SK-N-SH treated with all-trans-retinoic acid at 6 μM for 48 hours (cell line): ENCODE data around the gene UBASH3B.

Experiments
- ATAC-seq: fragments of 200-7000 bp; cut with Tn5 transposase; 3 replicates; pipeline ENCODE4 v1.9.1; 2020; ENCODE audit warnings: mild to moderate bottlenecking, moderate library complexity
- CSDC2 ChIP-seq: fragments of 250-450 bp; sonication (Bioruptor Pico); IDR thresholded peaks from 2 replicates; pipeline ENCODE4 v1.5.0; 2020; ENCODE audit warnings: mild to moderate bottlenecking, moderate library complexity
- ESRRG ChIP-seq: fragments of 250-450 bp; sonication (Bioruptor Pico); IDR thresholded peaks from 2 replicates; pipeline ENCODE4 v1.6.1; 2021; ENCODE audit warnings: mild to moderate bottlenecking
- GLIS3 ChIP-seq: fragments of 250-450 bp; sonication (Bioruptor Pico); IDR thresholded peaks from 2 replicates; pipeline ENCODE4 v1.5.0; 2020; ENCODE audit warnings: mild to moderate bottlenecking, moderate library complexity
- ISL1 ChIP-seq: fragments of 250-450 bp; sonication (Bioruptor Pico); IDR thresholded peaks from 2 replicates; pipeline ENCODE4 v2.1.2; 2022; ENCODE audit warnings: mild to moderate bottlenecking, moderate library complexity
- OSR1 ChIP-seq: fragments of 250-450 bp; sonication (Bioruptor Pico); IDR thresholded peaks from 2 replicates; pipeline ENCODE4 v1.8.0; 2022; ENCODE audit warnings: moderate library complexity, mild to moderate bottlenecking, inconsistent platforms
- PPARA ChIP-seq: fragments of 250-450 bp; sonication (Bioruptor Pico); IDR thresholded peaks from 2 replicates; pipeline ENCODE4 v1.5.0; 2020; ENCODE audit warnings: mild to moderate bottlenecking, borderline replicate concordance
- RARB ChIP-seq: fragments of 250-450 bp; sonication (Bioruptor Pico); IDR thresholded peaks from 2 replicates; pipeline ENCODE4 v1.8.0; 2021; ENCODE audit warnings: mild to moderate bottlenecking, moderate library complexity
- SNAI2 ChIP-seq: fragments of 250-450 bp; sonication (Bioruptor Pico); IDR thresholded peaks from 2 replicates; pipeline ENCODE4 v1.5.0; 2020; ENCODE audit warnings: mild to moderate bottlenecking, moderate library complexity
- TCF4 ChIP-seq: fragments of 250-450 bp; sonication (Bioruptor Pico); IDR thresholded peaks from 2 replicates; pipeline ENCODE4 v1.8.0; 2021; ENCODE audit warnings: mild to moderate bottlenecking, moderate library complexity, borderline replicate concordance
- TOX ChIP-seq: fragments of 250-450 bp; sonication (Bioruptor Pico); IDR thresholded peaks from 2 replicates; pipeline ENCODE4 v1.8.0; 2021; ENCODE audit warnings: mild to moderate bottlenecking, moderate library complexity, borderline replicate concordance
- ZC3H10 ChIP-seq: fragments of 250-450 bp; sonication (Bioruptor Pico); IDR thresholded peaks from 2 replicates; pipeline ENCODE4 v1.5.1; 2021; ENCODE audit warnings: mild to moderate bottlenecking, moderate library complexity
- ZFP3 ChIP-seq: fragments of 250-450 bp; sonication (Bioruptor Pico); IDR thresholded peaks from 2 replicates; pipeline ENCODE4 v1.5.0; 2020; ENCODE audit warnings: mild to moderate bottlenecking, moderate library complexity
- ZFP30 ChIP-seq: fragments of 450-650 bp; formaldehyde crosslinking; IDR thresholded peaks from 2 replicates; pipeline ENCODE4 v1.5.0; 2022; ENCODE audit warnings: mild to moderate bottlenecking, moderate library complexity
- ZNF565 ChIP-seq: fragments of 450-650 bp; formaldehyde crosslinking; conservative IDR thresholded peaks from 2 replicates; pipeline ENCODE4 v1.5.0; 2020; ENCODE audit warnings: low read depth, mild to moderate bottlenecking, moderate library complexity
- ZNF70 ChIP-seq: fragments of 450-650 bp; formaldehyde crosslinking; IDR thresholded peaks from 2 replicates; pipeline ENCODE4 v1.5.0; 2020; ENCODE audit warnings: mild to moderate bottlenecking, moderate library complexity
- ZNF8 ChIP-seq: fragments of 450-650 bp; formaldehyde crosslinking; IDR thresholded peaks from 2 replicates; pipeline ENCODE4 v1.5.0; 2020; ENCODE audit warnings: mild to moderate bottlenecking, moderate library complexity
- TF ChIP-seq, protein P1 (sequence below): fragments of 250-450 bp; sonication (Bioruptor Pico); IDR thresholded peaks from 2 replicates; pipeline ENCODE4 v1.5.1; 2021; ENCODE audit warnings: mild to moderate bottlenecking, moderate library complexity
- TF ChIP-seq, protein P2 (sequence below): fragments of 250-450 bp; sonication (Bioruptor Pico); IDR thresholded peaks from 2 replicates; pipeline ENCODE4 v1.5.0; 2020; ENCODE audit warnings: mild to moderate bottlenecking, moderate library complexity
- TF ChIP-seq, protein P3 (sequence below): fragments of 250-450 bp; sonication (Bioruptor Pico); IDR thresholded peaks from 2 replicates; pipeline ENCODE4 v1.5.1; 2020; ENCODE audit warnings: low read depth, mild to moderate bottlenecking, moderate library complexity
- TF ChIP-seq, protein P4 (sequence below): fragments of 250-450 bp; sonication (Bioruptor Pico); IDR thresholded peaks from 2 replicates; pipeline ENCODE4 v1.8.0; 2021; ENCODE audit warnings: low read depth, mild to moderate bottlenecking, moderate library complexity, borderline replicate concordance
- TF ChIP-seq, protein P5 (sequence below): fragments of 250-450 bp; sonication (Bioruptor Pico); IDR thresholded peaks from 2 replicates; pipeline ENCODE4 v1.8.0; 2020; ENCODE audit warnings: mild to moderate bottlenecking, moderate library complexity, borderline replicate concordance

Gene UBASH3B

DNA sequence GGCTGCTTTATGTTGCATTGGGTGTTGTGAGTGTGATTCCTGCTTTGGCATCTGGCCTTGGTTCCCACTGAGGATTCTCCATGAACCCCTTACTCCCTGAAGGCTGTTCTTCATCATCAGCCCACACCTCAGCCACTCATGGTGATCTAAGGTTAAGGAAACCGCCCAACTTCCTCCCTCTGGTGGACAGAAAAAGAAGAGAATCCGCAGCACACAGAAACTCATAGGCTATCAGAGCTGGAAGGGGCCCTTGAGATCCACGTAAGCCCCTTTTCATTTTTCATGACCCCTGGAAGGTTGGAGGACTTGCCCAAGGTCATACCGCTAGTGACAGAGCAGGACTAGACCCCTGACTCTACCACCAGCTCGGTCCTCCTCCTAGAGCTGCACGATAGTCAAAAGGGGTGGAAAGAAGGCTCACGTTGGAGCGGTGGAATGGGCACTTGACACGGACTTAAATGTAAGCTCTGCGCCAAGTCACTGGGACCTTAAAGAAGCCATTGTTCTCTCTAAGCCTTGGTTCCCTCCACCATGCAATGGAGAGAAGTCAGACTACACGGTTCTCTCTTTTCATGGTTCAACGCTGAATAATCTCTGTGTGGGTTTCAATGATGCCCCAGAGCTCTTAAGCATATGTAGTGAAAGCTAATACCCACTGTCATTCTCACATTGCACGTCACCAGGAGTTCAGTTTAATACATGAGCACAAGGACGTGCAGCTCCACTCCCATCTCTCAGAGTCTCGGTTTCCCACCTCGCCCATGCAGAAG is 99.2 kb downstream of the UBASH3B start:
- no peak for TF ChIP-seq CSDC2 (CRISPR knock-in tag)
- TF ChIP-seq ZFP30 (CRISPR knock-in tag), result no peak
- no peak for TF ChIP-seq ZNF565 (CRISPR knock-in tag)
- no peak for TF ChIP-seq OSR1
- no peak for TF ChIP-seq ISL1 (CRISPR knock-in tag)
- no peak for TF ChIP-seq SNAI2
- TF ChIP-seq ZFP3 (CRISPR knock-in tag), result no peak
- TF ChIP-seq, protein P1, sequence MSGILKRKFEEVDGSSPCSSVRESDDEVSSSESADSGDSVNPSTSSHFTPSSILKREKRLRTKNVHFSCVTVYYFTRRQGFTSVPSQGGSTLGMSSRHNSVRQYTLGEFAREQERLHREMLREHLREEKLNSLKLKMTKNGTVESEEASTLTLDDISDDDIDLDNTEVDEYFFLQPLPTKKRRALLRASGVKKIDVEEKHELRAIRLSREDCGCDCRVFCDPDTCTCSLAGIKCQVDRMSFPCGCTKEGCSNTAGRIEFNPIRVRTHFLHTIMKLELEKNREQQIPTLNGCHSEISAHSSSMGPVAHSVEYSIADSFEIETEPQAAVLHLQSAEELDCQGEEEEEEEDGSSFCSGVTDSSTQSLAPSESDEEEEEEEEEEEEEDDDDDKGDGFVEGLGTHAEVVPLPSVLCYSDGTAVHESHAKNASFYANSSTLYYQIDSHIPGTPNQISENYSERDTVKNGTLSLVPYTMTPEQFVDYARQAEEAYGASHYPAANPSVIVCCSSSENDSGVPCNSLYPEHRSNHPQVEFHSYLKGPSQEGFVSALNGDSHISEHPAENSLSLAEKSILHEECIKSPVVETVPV (CRISPR knock-in tag), result no peak
- no peak for TF ChIP-seq GLIS3 (CRISPR knock-in tag)
- TF ChIP-seq, protein P2, sequence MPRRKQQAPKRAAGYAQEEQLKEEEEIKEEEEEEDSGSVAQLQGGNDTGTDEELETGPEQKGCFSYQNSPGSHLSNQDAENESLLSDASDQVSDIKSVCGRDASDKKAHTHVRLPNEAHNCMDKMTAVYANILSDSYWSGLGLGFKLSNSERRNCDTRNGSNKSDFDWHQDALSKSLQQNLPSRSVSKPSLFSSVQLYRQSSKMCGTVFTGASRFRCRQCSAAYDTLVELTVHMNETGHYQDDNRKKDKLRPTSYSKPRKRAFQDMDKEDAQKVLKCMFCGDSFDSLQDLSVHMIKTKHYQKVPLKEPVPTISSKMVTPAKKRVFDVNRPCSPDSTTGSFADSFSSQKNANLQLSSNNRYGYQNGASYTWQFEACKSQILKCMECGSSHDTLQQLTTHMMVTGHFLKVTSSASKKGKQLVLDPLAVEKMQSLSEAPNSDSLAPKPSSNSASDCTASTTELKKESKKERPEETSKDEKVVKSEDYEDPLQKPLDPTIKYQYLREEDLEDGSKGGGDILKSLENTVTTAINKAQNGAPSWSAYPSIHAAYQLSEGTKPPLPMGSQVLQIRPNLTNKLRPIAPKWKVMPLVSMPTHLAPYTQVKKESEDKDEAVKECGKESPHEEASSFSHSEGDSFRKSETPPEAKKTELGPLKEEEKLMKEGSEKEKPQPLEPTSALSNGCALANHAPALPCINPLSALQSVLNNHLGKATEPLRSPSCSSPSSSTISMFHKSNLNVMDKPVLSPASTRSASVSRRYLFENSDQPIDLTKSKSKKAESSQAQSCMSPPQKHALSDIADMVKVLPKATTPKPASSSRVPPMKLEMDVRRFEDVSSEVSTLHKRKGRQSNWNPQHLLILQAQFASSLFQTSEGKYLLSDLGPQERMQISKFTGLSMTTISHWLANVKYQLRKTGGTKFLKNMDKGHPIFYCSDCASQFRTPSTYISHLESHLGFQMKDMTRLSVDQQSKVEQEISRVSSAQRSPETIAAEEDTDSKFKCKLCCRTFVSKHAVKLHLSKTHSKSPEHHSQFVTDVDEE (CRISPR knock-in tag), result no peak
- TF ChIP-seq, protein P3, sequence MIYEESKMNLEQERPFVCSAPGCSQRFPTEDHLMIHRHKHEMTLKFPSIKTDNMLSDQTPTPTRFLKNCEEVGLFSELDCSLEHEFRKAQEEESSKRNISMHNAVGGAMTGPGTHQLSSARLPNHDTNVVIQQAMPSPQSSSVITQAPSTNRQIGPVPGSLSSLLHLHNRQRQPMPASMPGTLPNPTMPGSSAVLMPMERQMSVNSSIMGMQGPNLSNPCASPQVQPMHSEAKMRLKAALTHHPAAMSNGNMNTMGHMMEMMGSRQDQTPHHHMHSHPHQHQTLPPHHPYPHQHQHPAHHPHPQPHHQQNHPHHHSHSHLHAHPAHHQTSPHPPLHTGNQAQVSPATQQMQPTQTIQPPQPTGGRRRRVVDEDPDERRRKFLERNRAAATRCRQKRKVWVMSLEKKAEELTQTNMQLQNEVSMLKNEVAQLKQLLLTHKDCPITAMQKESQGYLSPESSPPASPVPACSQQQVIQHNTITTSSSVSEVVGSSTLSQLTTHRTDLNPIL (CRISPR knock-in tag), result no peak
- TF ChIP-seq TCF4 (CRISPR knock-in tag), result no peak
- TF ChIP-seq, protein P4, sequence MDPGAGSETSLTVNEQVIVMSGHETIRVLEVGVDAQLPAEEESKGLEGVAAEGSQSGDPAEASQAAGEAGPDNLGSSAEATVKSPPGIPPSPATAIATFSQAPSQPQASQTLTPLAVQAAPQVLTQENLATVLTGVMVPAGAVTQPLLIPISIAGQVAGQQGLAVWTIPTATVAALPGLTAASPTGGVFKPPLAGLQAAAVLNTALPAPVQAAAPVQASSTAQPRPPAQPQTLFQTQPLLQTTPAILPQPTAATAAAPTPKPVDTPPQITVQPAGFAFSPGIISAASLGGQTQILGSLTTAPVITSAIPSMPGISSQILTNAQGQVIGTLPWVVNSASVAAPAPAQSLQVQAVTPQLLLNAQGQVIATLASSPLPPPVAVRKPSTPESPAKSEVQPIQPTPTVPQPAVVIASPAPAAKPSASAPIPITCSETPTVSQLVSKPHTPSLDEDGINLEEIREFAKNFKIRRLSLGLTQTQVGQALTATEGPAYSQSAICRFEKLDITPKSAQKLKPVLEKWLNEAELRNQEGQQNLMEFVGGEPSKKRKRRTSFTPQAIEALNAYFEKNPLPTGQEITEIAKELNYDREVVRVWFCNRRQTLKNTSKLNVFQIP (CRISPR knock-in tag), result no peak
- TF ChIP-seq ZC3H10 (CRISPR knock-in tag), result no peak
- TF ChIP-seq, protein P5, sequence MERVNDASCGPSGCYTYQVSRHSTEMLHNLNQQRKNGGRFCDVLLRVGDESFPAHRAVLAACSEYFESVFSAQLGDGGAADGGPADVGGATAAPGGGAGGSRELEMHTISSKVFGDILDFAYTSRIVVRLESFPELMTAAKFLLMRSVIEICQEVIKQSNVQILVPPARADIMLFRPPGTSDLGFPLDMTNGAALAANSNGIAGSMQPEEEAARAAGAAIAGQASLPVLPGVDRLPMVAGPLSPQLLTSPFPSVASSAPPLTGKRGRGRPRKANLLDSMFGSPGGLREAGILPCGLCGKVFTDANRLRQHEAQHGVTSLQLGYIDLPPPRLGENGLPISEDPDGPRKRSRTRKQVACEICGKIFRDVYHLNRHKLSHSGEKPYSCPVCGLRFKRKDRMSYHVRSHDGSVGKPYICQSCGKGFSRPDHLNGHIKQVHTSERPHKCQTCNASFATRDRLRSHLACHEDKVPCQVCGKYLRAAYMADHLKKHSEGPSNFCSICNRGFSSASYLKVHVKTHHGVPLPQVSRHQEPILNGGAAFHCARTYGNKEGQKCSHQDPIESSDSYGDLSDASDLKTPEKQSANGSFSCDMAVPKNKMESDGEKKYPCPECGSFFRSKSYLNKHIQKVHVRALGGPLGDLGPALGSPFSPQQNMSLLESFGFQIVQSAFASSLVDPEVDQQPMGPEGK, result no peak
- no peak for TF ChIP-seq PPARA (CRISPR knock-in tag)
- no peak for TF ChIP-seq ZNF8 (CRISPR knock-in tag)
- no peak for TF ChIP-seq TOX
- TF ChIP-seq ESRRG (CRISPR knock-in tag), result no peak
- no peak for TF ChIP-seq ZNF70 (CRISPR knock-in tag)
- ATAC-seq, result peak; percentile 74

DNA sequence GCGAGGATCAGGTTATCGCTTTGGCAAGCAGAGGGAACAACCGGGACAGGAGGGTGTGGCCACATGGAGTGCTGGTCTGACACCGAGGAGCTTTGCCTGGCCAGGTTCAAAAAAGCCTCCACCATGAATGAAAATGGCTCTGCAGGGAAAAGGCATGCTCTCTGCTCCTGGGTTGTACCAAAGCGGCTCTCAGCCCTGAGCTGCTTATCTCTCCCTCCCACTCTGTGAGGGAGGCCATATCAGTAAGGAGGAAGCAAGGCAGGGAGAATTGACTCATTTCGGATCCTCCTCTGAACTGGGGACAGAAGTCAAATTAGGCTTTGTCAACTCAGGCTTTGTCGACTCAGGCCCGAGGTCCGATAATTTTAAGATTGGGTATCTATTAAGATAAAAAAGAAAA is 99.9 kb downstream of the UBASH3B start:
- TF ChIP-seq, protein P4 (CRISPR knock-in tag), result no peak
- TF ChIP-seq ZNF70 (CRISPR knock-in tag) (no peak), ZFP30 (CRISPR knock-in tag) (no peak), ESRRG (CRISPR knock-in tag) (no peak), TCF4 (CRISPR knock-in tag) (no peak), CSDC2 (CRISPR knock-in tag) (no peak), RARB (CRISPR knock-in tag) (no peak), ZNF565 (CRISPR knock-in tag) (no peak), PPARA (CRISPR knock-in tag) (no peak), GLIS3 (CRISPR knock-in tag) (no peak), SNAI2 (no peak)
- TF ChIP-seq, protein P3 (CRISPR knock-in tag), result no peak
- TF ChIP-seq, all 23 proteins: peak for 0
- no peak for ATAC-seq
